Measurements from ENCODE around the gene ZDHHC19.

GRCh38 chr3:196193133-196193735, 18.0 kb downstream of the ZDHHC19 start:
- TF ChIP-seq POLR2A (IDR thresholded peaks at IDR 0.05): no peak
- TF ChIP-seq CTCF (IDR thresholded peaks at IDR 0.05 in 4 of 5, conservative IDR thresholded peaks at IDR 0.05 in 1 of 5): no peak
